ENCODE data around the gene GPATCH8. TPM values are rescaled to one million over a fixed set of nuclear protein-coding genes. Genes with fewer than 3 reads are reported as not detected.

GPATCH8 gene
- total and polyA plus RNA-seq, 10 of the 15 experiments (the other 5 are each of a cell fraction or from before 2014, with no cell fraction given) = 11.7 to 45.1 (median 21.3) TPM

DNA sequence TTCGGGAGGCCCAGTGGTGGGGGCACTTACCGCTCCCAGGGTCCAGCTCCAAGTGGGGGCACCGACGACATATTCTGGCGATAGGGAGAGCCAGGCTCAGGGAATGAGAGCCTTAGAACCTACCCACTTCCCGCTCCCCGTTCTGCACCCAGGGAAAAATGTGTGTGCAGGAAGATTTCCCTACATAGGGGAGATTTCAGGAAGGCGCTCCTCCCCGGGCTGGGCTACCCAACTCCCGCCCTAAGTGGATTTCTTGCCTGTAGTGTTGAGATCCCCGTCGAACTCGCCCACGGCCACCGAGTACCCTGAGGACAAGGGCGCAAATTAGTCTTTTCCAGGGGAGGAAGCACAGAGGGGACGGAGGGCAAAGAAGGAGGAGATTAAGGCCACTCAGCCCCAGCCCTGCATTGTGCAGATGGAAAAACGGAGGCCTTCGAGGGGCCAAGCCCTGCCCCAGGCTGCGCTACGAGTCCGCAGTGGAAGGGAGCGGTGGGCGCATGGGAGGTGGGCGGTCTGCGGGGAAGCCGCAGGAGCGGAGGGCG is 118.9 kb downstream of the GPATCH8 start:
- WGBS (ENCODE audit: insufficient coverage, insufficient replicate concordance, low lambda C conversion rate, missing lambda C conversion rate) = 90% methylated on average over 24 of the region's 29 CpGs
- no peaks in the 10 kb centered on the region for H3K79me2 ChIP-seq (ENCODE audit: control insufficient read depth, insufficient read depth, low read length)
- no peaks in the 10 kb centered on the region for H3K36me3 ChIP-seq (ENCODE audit: control insufficient read depth in 2 of 2, insufficient read depth in 2 of 2, low read length in 1 of 2)
- H3K4me3 ChIP-seq = no peak overlapping the region
- DNase-seq (ENCODE audit: low read depth, low spot score) (no peak), FAIRE-seq (no peak), ATAC-seq (no peak)
- intact Hi-C loops (cut with micrococcal nuclease; ENCODE audit: unreplicated experiment) = no loop called here
- no TSS peak for BruUV-seq (replicated peaks)
- H4K20me1 ChIP-seq (ENCODE audit: control insufficient read depth, insufficient read depth) = no peaks in the 10 kb centered on the region
- RAD21 ChIA-PET (ENCODE audit: unreplicated experiment) = no interaction called here
- SMC1A ChIA-PET (ENCODE audit: uncharacterized antibody, unreplicated experiment) = no interaction called here
- no peaks in the 10 kb centered on the region for H3K9me3 ChIP-seq (replicated peaks; ENCODE audit: control insufficient read depth, insufficient read depth, low read length)
- H2AFZ ChIP-seq (ENCODE audit: control insufficient read depth, low read depth, low read length) = no peak overlapping the region
- H3K27me3 ChIP-seq (replicated peaks in 1 of 2; ENCODE audit: control insufficient read depth in 2 of 2, insufficient read depth in 2 of 2, low read length in 1 of 2) = no peaks in the 10 kb centered on the region; a peak in 2 of 4 replicates
- POLR2A ChIA-PET = no interaction called here
- H3K9ac ChIP-seq (ENCODE audit: control insufficient read depth, insufficient read depth, low read length) = no peak overlapping the region
- CTCF ChIA-PET = no interaction called here
- in situ Hi-C loops (cut with MboI) = no loop called here
- TF ChIP-seq, protein P1, sequence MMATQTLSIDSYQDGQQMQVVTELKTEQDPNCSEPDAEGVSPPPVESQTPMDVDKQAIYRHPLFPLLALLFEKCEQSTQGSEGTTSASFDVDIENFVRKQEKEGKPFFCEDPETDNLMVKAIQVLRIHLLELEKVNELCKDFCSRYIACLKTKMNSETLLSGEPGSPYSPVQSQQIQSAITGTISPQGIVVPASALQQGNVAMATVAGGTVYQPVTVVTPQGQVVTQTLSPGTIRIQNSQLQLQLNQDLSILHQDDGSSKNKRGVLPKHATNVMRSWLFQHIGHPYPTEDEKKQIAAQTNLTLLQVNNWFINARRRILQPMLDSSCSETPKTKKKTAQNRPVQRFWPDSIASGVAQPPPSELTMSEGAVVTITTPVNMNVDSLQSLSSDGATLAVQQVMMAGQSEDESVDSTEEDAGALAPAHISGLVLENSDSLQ (IDR thresholded peaks at IDR 0.05) = no peak
- TF ChIP-seq ZBTB33 (IDR thresholded peaks at IDR 0.05) (no peak), EGR1 (IDR thresholded peaks at IDR 0.05; ENCODE audit: borderline replicate concordance in 1 of 2, low read depth in 2 of 2, low read length in 2 of 2) (no peak), MTA2 (IDR thresholded peaks at IDR 0.05; ENCODE audit: low read depth) (no peak)
- H3K4me2 ChIP-seq (ENCODE audit: control insufficient read depth, insufficient read depth) = no peak overlapping the region
- H3K4me1 ChIP-seq (ENCODE audit: control insufficient read depth, insufficient read depth, low read length) = no peaks in the 10 kb centered on the region
- H3K27ac ChIP-seq (ENCODE audit: control insufficient read depth, insufficient read depth) = no peak overlapping the region

Measured in GM12878 (cell line).